ENCODE measurements around the gene FAM53B. TPM values are rescaled to one million over a fixed set of nuclear protein-coding genes. Genes with fewer than 3 reads are reported as not detected.

Gene FAM53B
- total RNA-seq, 2 experiments from 2014 or later, result 56.6 to 58.5 TPM

DNA sequence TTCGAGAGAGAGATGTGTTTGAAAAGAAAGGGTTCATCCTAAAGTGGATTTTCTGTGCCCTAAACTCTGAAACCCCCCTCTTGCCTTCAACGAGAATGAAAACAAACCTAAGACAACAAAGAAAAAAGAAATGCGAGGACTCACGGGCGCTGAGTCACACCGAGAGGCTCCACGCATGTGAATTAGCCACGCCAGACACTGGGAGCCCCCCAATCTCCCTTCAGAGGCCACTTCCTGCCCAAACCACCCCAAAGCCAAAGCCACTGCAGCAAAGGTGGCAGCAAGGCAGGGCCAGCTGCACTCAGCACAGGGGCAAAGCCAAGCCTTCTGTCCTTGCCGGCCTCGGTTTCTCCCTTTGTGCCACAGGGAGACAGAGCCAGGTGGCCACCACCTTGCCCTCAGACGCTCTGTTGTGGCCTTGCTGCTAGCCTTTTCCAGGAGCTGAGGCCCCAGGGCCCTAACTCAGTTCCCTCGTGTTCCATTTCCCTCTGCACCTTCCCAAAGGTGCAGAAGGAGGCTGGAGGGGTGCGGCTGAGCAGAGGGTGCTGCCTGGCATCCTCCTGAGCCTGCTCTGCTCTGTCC is 93.3 kb downstream of the FAM53B start:
- no peaks in the 10 kb centered on the region for H4K20me1 ChIP-seq (ENCODE audit: insufficient read depth, low read length)
- H3K79me2 ChIP-seq (ENCODE audit: insufficient read depth, low read depth, low read length), result peaks cover 22% of the 10 kb centered on the region; the same call in 1 of the 2 replicates
- no peak overlapping the region for H3K4me2 ChIP-seq (ENCODE audit: low read length)
- intact Hi-C loops (cut with micrococcal nuclease; ENCODE audit: unreplicated experiment), result no loop called here
- H2AFZ ChIP-seq (ENCODE audit: low read length), result no peak overlapping the region
- no peak overlapping the region for H3K27ac ChIP-seq (ENCODE audit: low read depth, low read length, poor library complexity, severe bottlenecking)
- no peak overlapping the region for H3K4me3 ChIP-seq (ENCODE audit: low read depth, low read length, poor library complexity, severe bottlenecking)
- BruUV-seq (replicated peaks), result no TSS peak
- POLR2A ChIA-PET, result interaction anchor here (0.5 kb wide), 1 partner anchor 10 kb away, joined by 3 read pairs; no protein-coding TSS in a partner anchor
- TF ChIP-seq, protein P1, sequence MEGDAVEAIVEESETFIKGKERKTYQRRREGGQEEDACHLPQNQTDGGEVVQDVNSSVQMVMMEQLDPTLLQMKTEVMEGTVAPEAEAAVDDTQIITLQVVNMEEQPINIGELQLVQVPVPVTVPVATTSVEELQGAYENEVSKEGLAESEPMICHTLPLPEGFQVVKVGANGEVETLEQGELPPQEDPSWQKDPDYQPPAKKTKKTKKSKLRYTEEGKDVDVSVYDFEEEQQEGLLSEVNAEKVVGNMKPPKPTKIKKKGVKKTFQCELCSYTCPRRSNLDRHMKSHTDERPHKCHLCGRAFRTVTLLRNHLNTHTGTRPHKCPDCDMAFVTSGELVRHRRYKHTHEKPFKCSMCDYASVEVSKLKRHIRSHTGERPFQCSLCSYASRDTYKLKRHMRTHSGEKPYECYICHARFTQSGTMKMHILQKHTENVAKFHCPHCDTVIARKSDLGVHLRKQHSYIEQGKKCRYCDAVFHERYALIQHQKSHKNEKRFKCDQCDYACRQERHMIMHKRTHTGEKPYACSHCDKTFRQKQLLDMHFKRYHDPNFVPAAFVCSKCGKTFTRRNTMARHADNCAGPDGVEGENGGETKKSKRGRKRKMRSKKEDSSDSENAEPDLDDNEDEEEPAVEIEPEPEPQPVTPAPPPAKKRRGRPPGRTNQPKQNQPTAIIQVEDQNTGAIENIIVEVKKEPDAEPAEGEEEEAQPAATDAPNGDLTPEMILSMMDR (conservative IDR thresholded peaks at IDR 0.05; ENCODE audit: low read length), result no peak
- TF ChIP-seq EZH2phosphoT487 (IDR thresholded peaks at IDR 0.05; ENCODE audit: borderline replicate concordance, low read depth, low read length), result no peak
- no peaks in the 10 kb centered on the region for H3K9me2 ChIP-seq (ENCODE audit: insufficient read depth, low read length)
- CTCF ChIA-PET (ENCODE audit: unreplicated experiment), result interaction anchor here (0.6 kb wide), 1 partner anchor 209 kb away, joined by 3 read pairs; no protein-coding TSS in a partner anchor
- peaks cover 64% of the 10 kb centered on the region; the same call in 1 of the 2 replicates for H3K36me3 ChIP-seq (ENCODE audit: insufficient read depth, low read length)
- DNase-seq (ENCODE audit: low spot score), result no peak
- H3K4me1 ChIP-seq (ENCODE audit: insufficient read depth, low read length, poor library complexity, severe bottlenecking), result peaks cover 25% of the 10 kb centered on the region
- H3K9me3 ChIP-seq (ENCODE audit: low read length), result no peaks in the 10 kb centered on the region

DNA sequence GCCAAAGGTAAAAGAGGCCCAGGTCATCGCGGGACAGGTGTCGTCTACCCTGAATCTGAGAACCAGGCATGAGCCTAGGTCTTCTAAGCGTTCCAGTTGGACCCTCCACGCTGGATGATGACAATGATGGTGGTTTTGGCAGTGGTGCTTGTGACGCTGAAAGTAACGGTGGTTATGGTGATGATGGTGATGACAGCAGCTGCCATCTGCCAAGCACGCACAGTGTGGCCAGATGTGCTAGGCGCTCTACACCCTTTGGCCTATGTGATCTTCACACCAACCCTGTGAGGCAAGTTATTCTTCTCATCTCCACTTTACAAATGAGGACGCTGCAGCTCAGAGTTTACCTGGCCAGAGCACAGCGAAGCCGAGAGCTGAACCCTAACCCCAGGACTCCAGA is 93.9 kb downstream of the FAM53B start:
- Histone ChIP-seq H3K27ac (ENCODE audit: low read depth, low read length, poor library complexity, severe bottlenecking) (no peak overlapping the region), H3K36me3 (ENCODE audit: insufficient read depth, low read length) (peaks cover 64% of the 10 kb centered on the region; the same call in 1 of the 2 replicates), H3K4me1 (ENCODE audit: insufficient read depth, low read length, poor library complexity, severe bottlenecking) (peaks cover 25% of the 10 kb centered on the region), H3K9me2 (ENCODE audit: insufficient read depth, low read length) (no peaks in the 10 kb centered on the region), H3K4me3 (ENCODE audit: low read depth, low read length, poor library complexity, severe bottlenecking) (no peak overlapping the region), H3K79me2 (ENCODE audit: insufficient read depth, low read depth, low read length) (peaks cover 25% of the 10 kb centered on the region; the same call in 1 of the 2 replicates), H3K9me3 (ENCODE audit: low read length) (no peaks in the 10 kb centered on the region), H4K20me1 (ENCODE audit: insufficient read depth, low read length) (no peaks in the 10 kb centered on the region), H2AFZ (ENCODE audit: low read length) (no peak overlapping the region), H3K4me2 (ENCODE audit: low read length) (no peak overlapping the region)
- no peak for TF ChIP-seq EZH2phosphoT487 (IDR thresholded peaks at IDR 0.05; ENCODE audit: borderline replicate concordance, low read depth, low read length)
- TF ChIP-seq, protein P1 (conservative IDR thresholded peaks at IDR 0.05; ENCODE audit: low read length), result no peak
- POLR2A ChIA-PET, result interaction anchor here (0.5 to 1.1 kb wide), 3 partner anchors 9 to 15 kb away, joined by 3 read pairs; no protein-coding TSS in a partner anchor
- CTCF ChIA-PET (ENCODE audit: unreplicated experiment), result no interaction called here
- BruUV-seq (replicated peaks), result no TSS peak
- no peak for DNase-seq (ENCODE audit: low spot score)
- intact Hi-C loops (cut with micrococcal nuclease; ENCODE audit: unreplicated experiment), result no loop called here

GRCh38 chr10:124649214-124649613 is 95.0 kb downstream of the FAM53B start:
- ChIA-PET CTCF (ENCODE audit: unreplicated experiment) (interaction anchor here (1.4 kb wide), 1 partner anchor 70 kb away, joined by 4 read pairs; no protein-coding TSS in a partner anchor), POLR2A (interaction anchor here (0.6 to 1.1 kb wide), 4 partner anchors 11 to 1481 kb away, joined by 3 to 4 read pairs (median 4); no protein-coding TSS in a partner anchor)
- H3K79me2 ChIP-seq (ENCODE audit: insufficient read depth, low read depth, low read length), result peaks cover 25% of the 10 kb centered on the region; the same call in 1 of the 2 replicates
- peaks cover 25% of the 10 kb centered on the region for H3K4me1 ChIP-seq (ENCODE audit: insufficient read depth, low read length, poor library complexity, severe bottlenecking)
- H2AFZ ChIP-seq (ENCODE audit: low read length), result no peak overlapping the region
- no TSS peak for BruUV-seq (replicated peaks)
- no peak overlapping the region for H3K4me3 ChIP-seq (ENCODE audit: low read depth, low read length, poor library complexity, severe bottlenecking)
- no peak overlapping the region for H3K4me2 ChIP-seq (ENCODE audit: low read length)
- TF ChIP-seq EZH2phosphoT487 (IDR thresholded peaks at IDR 0.05; ENCODE audit: borderline replicate concordance, low read depth, low read length), result no peak
- TF ChIP-seq, protein P1 (conservative IDR thresholded peaks at IDR 0.05; ENCODE audit: low read length), result no peak
- DNase-seq (ENCODE audit: low spot score), result no peak
- no peaks in the 10 kb centered on the region for H3K9me3 ChIP-seq (ENCODE audit: low read length)
- no peaks in the 10 kb centered on the region for H3K9me2 ChIP-seq (ENCODE audit: insufficient read depth, low read length)
- H4K20me1 ChIP-seq (ENCODE audit: insufficient read depth, low read length), result no peaks in the 10 kb centered on the region
- intact Hi-C loops (cut with micrococcal nuclease; ENCODE audit: unreplicated experiment), result loop anchor here (5.0 kb wide), 1 partner anchor 93 kb away; the partner anchor contains the start of gene FAM53B
- peaks cover 58% of the 10 kb centered on the region; the same call in 1 of the 2 replicates for H3K36me3 ChIP-seq (ENCODE audit: insufficient read depth, low read length)
- peak overlapping the region; percentile 38 for H3K27ac ChIP-seq (ENCODE audit: low read depth, low read length, poor library complexity, severe bottlenecking)
